Ovary (tissue), 3 donors: ENCODE results near the gene DRAXIN.

Experiments used
- EP300 ChIP-seq: sonication (generic); formaldehyde crosslinking; IDR thresholded peaks from one replicate; pipeline ENCODE4 v1.6.1; 2017; ENCODE audit warnings: antibody characterized with exemption
- POLR2A ChIP-seq: fragments of 450-650 bp; IDR thresholded peaks from one replicate; pipeline ENCODE4 v1.6.1; 2017; ENCODE audit warnings: antibody characterized with exemption, mild to moderate bottlenecking, moderate library complexity
- TF ChIP-seq, protein P1 (sequence below), 3 donors: fragments of 450-650 bp in 2 of 3; fragments of 200-600 bp in 1 of 3; IDR thresholded peaks; one replicate each; pipeline versions ENCODE4 v1.5.1 to v1.8.0; 2016 to 2022; ENCODE audit warnings: antibody characterized with exemption in 3 of 3, mild to moderate bottlenecking in 1 of 3
- donor health status: DM: no; HTN: no; CAD: no.

- TF ChIP-seq, protein P1, sequence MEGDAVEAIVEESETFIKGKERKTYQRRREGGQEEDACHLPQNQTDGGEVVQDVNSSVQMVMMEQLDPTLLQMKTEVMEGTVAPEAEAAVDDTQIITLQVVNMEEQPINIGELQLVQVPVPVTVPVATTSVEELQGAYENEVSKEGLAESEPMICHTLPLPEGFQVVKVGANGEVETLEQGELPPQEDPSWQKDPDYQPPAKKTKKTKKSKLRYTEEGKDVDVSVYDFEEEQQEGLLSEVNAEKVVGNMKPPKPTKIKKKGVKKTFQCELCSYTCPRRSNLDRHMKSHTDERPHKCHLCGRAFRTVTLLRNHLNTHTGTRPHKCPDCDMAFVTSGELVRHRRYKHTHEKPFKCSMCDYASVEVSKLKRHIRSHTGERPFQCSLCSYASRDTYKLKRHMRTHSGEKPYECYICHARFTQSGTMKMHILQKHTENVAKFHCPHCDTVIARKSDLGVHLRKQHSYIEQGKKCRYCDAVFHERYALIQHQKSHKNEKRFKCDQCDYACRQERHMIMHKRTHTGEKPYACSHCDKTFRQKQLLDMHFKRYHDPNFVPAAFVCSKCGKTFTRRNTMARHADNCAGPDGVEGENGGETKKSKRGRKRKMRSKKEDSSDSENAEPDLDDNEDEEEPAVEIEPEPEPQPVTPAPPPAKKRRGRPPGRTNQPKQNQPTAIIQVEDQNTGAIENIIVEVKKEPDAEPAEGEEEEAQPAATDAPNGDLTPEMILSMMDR (IDR thresholded peaks at IDR 0.05): no peak
- TF ChIP-seq POLR2A (peak; percentile 76), EP300 (peak; percentile 47)
Observed at GRCh38 chr1:11681071-11681771, 10.3 kb upstream of the DRAXIN start, which contains the start of gene MAD2L2.
